VCaP (cell line): ENCODE measurements around the gene NFYA.
A peak's percentile ranks its signal among the peaks of the same experiment; 100 is the strongest.

Source experiments
- H3K27ac ChIP-seq: fragments of 450-650 bp; 2 replicates; pipeline ENCODE4 v1.5.1; 2017
- CTCF ChIP-seq: fragments of 450-650 bp; conservative IDR thresholded peaks from 2 replicates; pipeline ENCODE4 v1.5.1; 2017; ENCODE audit warnings: mild to moderate bottlenecking, moderate library complexity

Gene NFYA

GRCh38 chr6:41064841-41065240, 7.9 kb upstream of the NFYA start:
- no peak for TF ChIP-seq CTCF
- H3K27ac ChIP-seq: no peak overlapping the region

- no peak for TF ChIP-seq CTCF
- H3K27ac ChIP-seq: no peak overlapping the region
Measured at GRCh38 chr6:41065550-41066026, 7.2 kb upstream of the NFYA start.

GRCh38 chr6:41066867-41067304, 5.9 kb upstream of the NFYA start:
- peak; percentile 83 for TF ChIP-seq CTCF
- no peak overlapping the region for H3K27ac ChIP-seq

GRCh38 chr6:41071501-41071922, 1.3 kb upstream of the NFYA start:
- H3K27ac ChIP-seq: peak overlapping the region; percentile 99
- no peak for TF ChIP-seq CTCF

GRCh38 chr6:41071923-41072835, 595 bp upstream of the NFYA start, which contains the start of gene OARD1:
Gene OARD1, minus strand, starts transcription at chr6:41072356. Its CDS starts 722 bp downstream, at chr6:41071634.
- no peak for TF ChIP-seq CTCF
- peak within 1 kb of the TSS; percentile 99 for H3K27ac ChIP-seq

GRCh38 chr6:41073203-41073967, 611 bp downstream of the NFYA start:
- peak; percentile 54 for TF ChIP-seq CTCF
- H3K27ac ChIP-seq: peak overlapping the region; percentile 99

GRCh38 chr6:41073968-41074691, 1.4 kb downstream of the NFYA start:
- TF ChIP-seq CTCF: no peak
- H3K27ac ChIP-seq: peak overlapping the region; percentile 99
